HTR-8/SVneo (cell line): ENCODE data around the gene AMIGO1.
A peak's percentile ranks its signal among the peaks of the same experiment; 100 is the strongest.

ENCODE experiments used
- DNase-seq: peaks from one replicate; pipeline ENCODE4 v3.0.0; 2011; ENCODE audit warnings: low spot score, mixed read lengths; ENCODE audit not compliant: insufficient read length
- FAIRE-seq: peaks from 2 replicates; lab custom pipeline; 2011; peaks lifted over from hg19 to GRCh38; lab: Jason Lieb, UNC

The AMIGO1 gene

DNA sequence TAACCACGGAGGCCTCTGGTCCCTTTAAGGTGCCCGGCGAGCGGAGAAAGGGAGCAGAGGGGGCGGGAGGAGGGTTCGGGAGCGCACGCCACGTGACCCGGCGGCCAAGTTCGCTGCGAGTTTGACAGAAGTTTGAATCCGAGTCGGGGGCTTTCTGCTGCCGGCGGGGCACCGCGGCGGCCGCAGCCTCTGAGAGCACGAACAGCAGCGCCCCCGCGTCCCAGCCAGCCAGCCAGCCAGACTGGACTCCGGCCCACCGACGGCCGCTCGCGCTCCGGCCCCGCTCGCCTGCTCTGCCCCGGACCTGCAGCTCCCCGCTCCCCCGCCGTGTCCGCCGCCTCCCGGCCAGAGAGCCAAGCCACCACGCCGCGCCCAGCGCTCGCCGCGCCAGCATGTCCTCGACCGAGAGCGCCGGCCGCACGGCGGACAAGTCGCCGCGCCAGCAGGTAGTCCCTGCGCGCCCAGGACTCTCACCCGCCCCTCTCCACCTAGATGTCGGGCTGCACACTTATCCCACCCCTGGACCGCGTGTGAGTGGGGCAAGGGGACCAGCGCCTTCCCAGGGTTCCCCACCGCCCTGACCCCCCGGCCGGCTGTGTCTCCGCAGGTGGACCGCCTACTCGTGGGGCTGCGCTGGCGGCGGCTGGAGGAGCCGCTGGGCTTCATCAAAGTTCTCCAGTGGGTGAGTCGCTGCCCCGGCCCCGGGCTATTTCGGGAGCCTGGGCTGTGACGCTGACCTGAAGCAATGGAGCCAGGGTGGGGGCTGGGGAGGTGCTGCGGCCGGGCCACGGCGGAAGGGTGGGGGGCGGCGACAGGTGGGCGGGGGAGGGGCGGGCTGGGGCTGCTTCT is 42.9 kb downstream of the AMIGO1 start, which contains the start of gene SYPL2:
Gene SYPL2 (plus strand): TSS at position 95 of the 849 bp plus-strand sequence. CDS start 298 bp downstream, at position 393.
- FAIRE-seq (no peak), DNase-seq (peak; percentile 23)

DNA sequence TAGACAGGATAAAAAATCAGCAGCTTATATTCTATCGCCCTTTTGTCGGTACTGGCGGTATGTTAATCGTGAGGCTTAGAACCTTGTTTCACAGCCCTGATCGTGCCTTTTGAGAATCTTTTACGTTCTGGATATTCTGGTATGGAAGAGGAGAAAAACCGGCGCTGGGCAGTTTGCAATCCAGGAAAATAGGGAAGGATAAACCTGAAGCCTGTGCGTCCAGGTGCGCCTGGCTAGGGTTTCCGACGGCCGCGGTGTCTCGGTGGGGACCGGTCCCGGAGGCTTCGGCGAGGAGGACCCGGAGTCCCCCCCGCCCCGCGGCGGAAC is 43.4 kb downstream of the AMIGO1 start:
- DNase-seq: no peak
- no peak for FAIRE-seq

DNA sequence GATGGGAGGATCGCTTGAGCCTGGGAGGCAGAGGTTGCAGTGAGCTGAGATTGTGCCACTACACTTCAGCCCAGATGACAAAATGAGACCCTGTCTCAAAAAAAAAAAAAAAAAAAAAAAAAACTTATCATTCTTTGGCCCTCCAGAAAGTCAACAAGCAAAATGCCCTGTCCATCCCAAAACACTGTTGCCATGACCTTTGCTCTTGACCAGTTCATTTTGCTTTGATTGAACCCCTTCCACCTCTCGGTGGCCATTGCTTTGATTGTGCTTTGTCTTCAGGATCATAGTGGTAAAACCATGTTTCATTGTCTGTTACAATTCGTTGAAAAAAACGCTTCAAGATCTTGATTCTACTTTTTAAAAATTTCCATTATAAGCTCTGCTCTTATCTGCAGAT is 51.7 kb downstream of the AMIGO1 start:
- FAIRE-seq: no peak
- DNase-seq: no peak

DNA sequence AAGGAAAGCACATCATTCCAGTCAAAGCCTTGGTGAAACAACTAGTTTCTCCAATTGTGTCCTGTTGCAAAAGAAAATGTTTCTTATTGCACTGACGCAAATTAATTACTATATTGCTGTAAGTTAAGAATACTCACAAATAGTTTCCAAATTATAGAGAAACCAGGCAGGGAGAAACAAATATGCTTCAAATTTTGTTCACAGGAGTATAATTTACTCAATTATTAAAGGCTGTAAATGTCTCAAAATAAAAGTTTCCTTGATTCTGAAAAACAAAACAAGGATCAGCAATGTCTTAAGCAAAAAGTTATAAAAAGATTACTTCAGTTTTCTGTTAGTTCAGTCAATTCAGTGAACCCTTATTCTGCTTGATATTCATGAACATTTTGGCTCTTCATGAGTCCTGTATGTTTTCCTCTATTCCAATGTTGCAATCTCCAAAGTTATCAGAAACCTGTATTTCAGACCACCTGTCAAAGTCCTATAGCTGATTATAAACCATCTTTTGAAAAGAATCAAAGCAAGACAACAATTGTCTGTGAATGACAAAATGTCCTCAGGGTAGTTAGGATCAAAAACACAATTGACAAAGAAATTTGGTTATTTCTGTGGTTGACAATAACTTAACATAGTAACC is 54.9 kb downstream of the AMIGO1 start:
- no peak for DNase-seq
- FAIRE-seq: no peak
